WTC11 (cell line): ENCODE measurements around the gene ERGIC3. TPM values are rescaled to one million over a fixed set of nuclear protein-coding genes. Genes with fewer than 3 reads are reported as not detected.
A peak's percentile ranks its signal among the peaks of the same experiment; 100 is the strongest.

Experiments used
- ATAC-seq: fragments of 200-7000 bp; cut with Tn5 transposase; 2 replicates; pipeline ENCODE4 v1.10.0; 2021; ENCODE audit warnings: mild to moderate bottlenecking, moderate library complexity
- CTCF ChIA-PET: fragments of 300-600 bp; sonication (Branson Sonifier 250); formaldehyde crosslinking; loops from one replicate; lab custom pipeline; 2021; ENCODE audit warnings: antibody characterized with exemption; lab: Charles Lee
- POLR2A ChIA-PET: fragments of 350-600 bp; sonication (Branson Sonifier 250); formaldehyde crosslinking; loops from one replicate; lab custom pipeline; 2021; ENCODE audit warnings: antibody characterized with exemption; lab: Charles Lee
- DNase-seq: peaks from one replicate; pipeline ENCODE4 v3.0.0; 2021; ENCODE audit warnings: low spot score
- H3K27ac Mint-ChIP-seq: 2 replicates; pipeline ENCODE4 v1.8.0; 2021; ENCODE audit warnings: mixed read lengths
- H3K27me3 Mint-ChIP-seq: 2 replicates; pipeline ENCODE4 v1.8.0; 2021; ENCODE audit warnings: low read depth, mild to moderate bottlenecking, moderate library complexity, mixed read lengths
- H3K36me3 Mint-ChIP-seq: 2 replicates; pipeline ENCODE4 v1.8.0; 2021; ENCODE audit warnings: mixed read lengths
- H3K4me1 Mint-ChIP-seq: 2 replicates; pipeline ENCODE4 v1.8.0; 2022; ENCODE audit warnings: mixed read lengths
- H3K4me3 Mint-ChIP-seq: 2 replicates; pipeline ENCODE4 v1.8.0; 2021; ENCODE audit warnings: mild to moderate bottlenecking, moderate library complexity, mixed read lengths
- H3K9me3 Mint-ChIP-seq: 2 replicates; pipeline ENCODE4 v1.8.0; 2021; ENCODE audit warnings: mixed read lengths
- FOXJ3 ChIP-seq: sonication (generic); formaldehyde crosslinking; IDR thresholded peaks from 2 replicates; pipeline ENCODE4 v1.9.0; 2021; ENCODE audit warnings: missing genetic modification reagents, mild to moderate bottlenecking, borderline replicate concordance
- FOXK1 ChIP-seq: sonication (generic); formaldehyde crosslinking; IDR thresholded peaks from 2 replicates; pipeline ENCODE4 v1.8.0; 2022; ENCODE audit warnings: mild to moderate bottlenecking, moderate library complexity, missing genetic modification reagents
- SMAD3 ChIP-seq: sonication (generic); formaldehyde crosslinking; IDR thresholded peaks from 2 replicates; pipeline ENCODE4 v1.8.0; 2022; ENCODE audit warnings: missing genetic modification reagents, mild to moderate bottlenecking, borderline replicate concordance
- TP53 ChIP-seq: sonication (generic); formaldehyde crosslinking; IDR thresholded peaks from 2 replicates; pipeline ENCODE4 v1.8.1; 2023; ENCODE audit warnings: mild to moderate bottlenecking, missing genetic modification reagents
- ZNF219 ChIP-seq: sonication (generic); formaldehyde crosslinking; IDR thresholded peaks from 2 replicates; pipeline ENCODE4 v1.8.0; 2023; ENCODE audit warnings: missing genetic modification reagents, mild to moderate bottlenecking, borderline replicate concordance
- ZNF423 ChIP-seq: fragments of 250-450 bp; sonication (Bioruptor Pico); IDR thresholded peaks from 2 replicates; pipeline ENCODE4 v2.1.2; 2022; ENCODE audit warnings: mild to moderate bottlenecking, moderate library complexity
- total RNA-seq: library from RNA; stranded (reverse); gene quantifications from 3 replicates; pipeline ENCODE4 v1.2.3, GENCODE V29; 2021
- TF ChIP-seq, protein P1 (sequence below): fragments of 250-450 bp; sonication (Bioruptor Pico); IDR thresholded peaks from 2 replicates; pipeline ENCODE4 v1.9.0; 2021; ENCODE audit warnings: mild to moderate bottlenecking
- TF ChIP-seq, protein P2 (sequence below): fragments of 250-450 bp; sonication (Bioruptor Pico); IDR thresholded peaks from 2 replicates; pipeline ENCODE4 v1.9.0; 2021; ENCODE audit warnings: moderate library complexity, mild to moderate bottlenecking, inconsistent platforms, borderline replicate concordance
- TF ChIP-seq, protein P3 (sequence below): fragments of 250-450 bp; sonication (Bioruptor Pico); IDR thresholded peaks from 2 replicates; pipeline ENCODE4 v1.9.0; 2021; ENCODE audit warnings: mild to moderate bottlenecking
- TF ChIP-seq, protein P4 (sequence below): sonication (generic); formaldehyde crosslinking; IDR thresholded peaks from 2 replicates; pipeline ENCODE4 v1.8.0; 2023; ENCODE audit warnings: mild to moderate bottlenecking, missing genetic modification reagents
- TF ChIP-seq, protein P5 (sequence below): sonication (generic); formaldehyde crosslinking; conservative IDR thresholded peaks from 2 replicates; pipeline ENCODE4 v1.8.1; 2022; ENCODE audit warnings: mild to moderate bottlenecking, missing genetic modification reagents
- TF ChIP-seq, protein P6 (sequence below): sonication (generic); formaldehyde crosslinking; conservative IDR thresholded peaks from 2 replicates; pipeline ENCODE4 v1.8.1; 2023; ENCODE audit warnings: mild to moderate bottlenecking, low read depth, missing genetic modification reagents, moderate library complexity
- TF ChIP-seq, protein P7 (sequence below): fragments of 200-600 bp; IDR thresholded peaks from 2 replicates; pipeline ENCODE4 v1.8.0; 2022; ENCODE audit warnings: antibody characterized with exemption

The ERGIC3 gene
- total RNA-seq, 1 experiment from 2014 or later, result 168 TPM

DNA sequence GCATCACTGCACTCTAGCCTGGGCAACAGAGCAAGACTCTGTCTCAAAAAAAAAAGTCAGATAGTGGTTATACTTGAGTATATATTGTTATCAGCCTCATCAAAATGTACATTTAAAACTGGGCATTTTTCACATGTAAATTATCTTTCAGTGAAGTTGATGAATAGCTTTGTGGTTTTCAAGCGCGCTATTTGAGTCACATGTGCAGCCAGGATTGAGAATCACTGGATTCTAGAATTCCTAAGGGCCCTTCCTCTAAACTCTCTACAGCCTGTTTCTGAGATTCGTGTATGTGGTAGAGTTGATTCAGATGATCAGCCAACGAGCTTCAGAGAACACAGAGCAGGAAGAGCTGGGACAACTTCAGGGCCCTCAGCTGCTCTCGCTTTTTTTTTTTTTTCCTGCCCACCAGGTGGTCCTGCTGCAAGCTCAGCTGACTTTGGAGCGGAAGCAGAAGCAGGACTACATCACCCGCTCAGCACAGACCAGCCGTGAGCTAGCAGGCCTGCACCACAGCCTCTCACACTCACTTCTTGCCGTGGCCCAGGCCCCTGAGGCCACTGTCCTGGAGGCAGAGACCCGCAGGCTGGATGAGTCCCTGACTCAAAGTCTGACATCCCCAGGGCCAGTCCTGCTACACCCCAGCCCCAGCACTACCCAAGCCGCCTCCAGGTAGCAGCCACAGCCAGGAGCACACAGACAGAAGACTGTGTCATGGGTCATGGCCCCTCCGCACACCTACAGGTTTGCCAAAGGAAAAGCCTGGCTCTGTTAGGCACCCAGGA, 30.7 kb upstream of the ERGIC3 start (continued):
- TF ChIP-seq FOXK1 (CRISPR knock-in tag), result no peak
- no peak for TF ChIP-seq SMAD3 (CRISPR knock-in tag)
- TF ChIP-seq, protein P1, sequence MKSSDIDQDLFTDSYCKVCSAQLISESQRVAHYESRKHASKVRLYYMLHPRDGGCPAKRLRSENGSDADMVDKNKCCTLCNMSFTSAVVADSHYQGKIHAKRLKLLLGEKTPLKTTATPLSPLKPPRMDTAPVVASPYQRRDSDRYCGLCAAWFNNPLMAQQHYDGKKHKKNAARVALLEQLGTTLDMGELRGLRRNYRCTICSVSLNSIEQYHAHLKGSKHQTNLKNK (CRISPR knock-in tag), result no peak
- TF ChIP-seq, protein P2, sequence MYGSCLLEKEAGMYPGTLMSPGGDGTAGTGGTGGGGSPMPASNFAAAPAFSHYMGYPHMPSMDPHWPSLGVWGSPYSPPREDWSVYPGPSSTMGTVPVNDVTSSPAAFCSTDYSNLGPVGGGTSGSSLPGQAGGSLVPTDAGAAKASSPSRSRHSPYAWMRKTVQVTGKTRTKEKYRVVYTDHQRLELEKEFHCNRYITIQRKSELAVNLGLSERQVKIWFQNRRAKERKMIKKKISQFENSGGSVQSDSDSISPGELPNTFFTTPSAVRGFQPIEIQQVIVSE, result no peak
- TF ChIP-seq, all 79 proteins: peak for 0

DNA sequence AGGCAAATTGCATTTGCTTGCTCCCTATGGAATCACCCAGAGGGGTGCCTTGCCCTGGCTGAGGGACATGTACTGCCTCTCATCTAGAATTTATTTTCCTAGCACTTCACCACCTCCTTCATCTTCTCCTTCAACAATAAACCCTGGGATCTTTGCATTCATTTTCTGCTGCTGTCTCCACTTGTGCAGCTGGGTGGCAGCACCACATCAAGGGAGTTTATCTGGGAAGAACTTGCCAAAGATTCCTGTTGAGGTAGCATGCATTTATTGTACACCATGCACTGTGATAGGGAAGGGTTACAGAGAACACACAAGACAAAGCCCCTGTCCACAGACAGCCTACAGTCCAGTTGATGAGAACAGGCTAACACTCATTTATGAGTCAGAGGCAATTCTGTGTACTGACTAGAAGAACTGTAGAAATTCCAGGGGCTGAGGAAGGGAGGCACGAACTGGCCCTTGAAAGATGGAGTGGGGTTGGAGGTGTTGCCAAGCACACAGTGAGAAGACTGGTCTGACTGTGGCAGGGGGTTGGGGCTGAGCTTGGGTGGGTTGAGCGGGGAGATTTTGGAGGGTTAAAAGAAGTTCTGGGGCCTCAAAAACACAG, 30.0 kb upstream of the ERGIC3 start:
- peak; percentile 29 for DNase-seq

DNA sequence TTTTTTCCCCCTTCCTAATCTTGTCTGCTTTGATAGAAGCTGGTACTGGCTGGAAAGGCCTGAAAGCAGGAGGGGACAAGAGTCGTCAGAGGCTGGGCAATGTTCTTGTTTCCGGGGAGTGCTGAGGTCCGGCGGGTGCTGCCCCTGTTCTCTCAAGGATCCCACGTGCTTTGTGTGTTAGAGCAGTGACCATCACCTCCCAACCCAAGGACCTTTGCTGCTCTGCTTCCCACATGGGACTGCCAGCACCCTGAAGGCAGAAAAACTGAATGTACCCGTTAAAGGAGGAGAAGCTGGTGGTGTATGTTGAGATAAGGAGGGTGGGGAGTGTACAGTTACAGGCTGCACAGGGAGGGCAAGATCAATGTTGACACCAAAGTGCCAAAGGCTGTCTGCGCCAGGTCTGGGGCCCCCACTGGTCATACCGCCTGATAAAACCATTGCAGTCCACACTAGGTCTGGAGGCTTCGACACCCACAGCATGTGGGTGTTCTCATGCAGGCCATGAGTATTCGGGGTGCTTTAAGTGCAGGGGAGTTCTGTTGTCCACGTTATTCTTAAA, 27.4 kb upstream of the ERGIC3 start:
- DNase-seq, result no peak
- POLR2A ChIA-PET, result no interaction called here
- Mint-ChIP-seq H3K27me3 (no peaks in the 10 kb centered on the region), H3K27ac (no peak overlapping the region), H3K4me3 (no peak overlapping the region), H3K9me3 (no peaks in the 10 kb centered on the region), H3K36me3 (peaks cover 15% of the 10 kb centered on the region), H3K4me1 (no peaks in the 10 kb centered on the region)
- no peak for ATAC-seq
- CTCF ChIA-PET, result no interaction called here
- TF ChIP-seq, protein P3, sequence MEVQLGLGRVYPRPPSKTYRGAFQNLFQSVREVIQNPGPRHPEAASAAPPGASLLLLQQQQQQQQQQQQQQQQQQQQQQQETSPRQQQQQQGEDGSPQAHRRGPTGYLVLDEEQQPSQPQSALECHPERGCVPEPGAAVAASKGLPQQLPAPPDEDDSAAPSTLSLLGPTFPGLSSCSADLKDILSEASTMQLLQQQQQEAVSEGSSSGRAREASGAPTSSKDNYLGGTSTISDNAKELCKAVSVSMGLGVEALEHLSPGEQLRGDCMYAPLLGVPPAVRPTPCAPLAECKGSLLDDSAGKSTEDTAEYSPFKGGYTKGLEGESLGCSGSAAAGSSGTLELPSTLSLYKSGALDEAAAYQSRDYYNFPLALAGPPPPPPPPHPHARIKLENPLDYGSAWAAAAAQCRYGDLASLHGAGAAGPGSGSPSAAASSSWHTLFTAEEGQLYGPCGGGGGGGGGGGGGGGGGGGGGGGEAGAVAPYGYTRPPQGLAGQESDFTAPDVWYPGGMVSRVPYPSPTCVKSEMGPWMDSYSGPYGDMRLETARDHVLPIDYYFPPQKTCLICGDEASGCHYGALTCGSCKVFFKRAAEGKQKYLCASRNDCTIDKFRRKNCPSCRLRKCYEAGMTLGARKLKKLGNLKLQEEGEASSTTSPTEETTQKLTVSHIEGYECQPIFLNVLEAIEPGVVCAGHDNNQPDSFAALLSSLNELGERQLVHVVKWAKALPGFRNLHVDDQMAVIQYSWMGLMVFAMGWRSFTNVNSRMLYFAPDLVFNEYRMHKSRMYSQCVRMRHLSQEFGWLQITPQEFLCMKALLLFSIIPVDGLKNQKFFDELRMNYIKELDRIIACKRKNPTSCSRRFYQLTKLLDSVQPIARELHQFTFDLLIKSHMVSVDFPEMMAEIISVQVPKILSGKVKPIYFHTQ, result no peak
- TF ChIP-seq FOXJ3 (CRISPR knock-in tag) (no peak), ZNF423 (CRISPR knock-in tag) (no peak), ZNF219 (CRISPR knock-in tag) (no peak)
- TF ChIP-seq, protein P4, sequence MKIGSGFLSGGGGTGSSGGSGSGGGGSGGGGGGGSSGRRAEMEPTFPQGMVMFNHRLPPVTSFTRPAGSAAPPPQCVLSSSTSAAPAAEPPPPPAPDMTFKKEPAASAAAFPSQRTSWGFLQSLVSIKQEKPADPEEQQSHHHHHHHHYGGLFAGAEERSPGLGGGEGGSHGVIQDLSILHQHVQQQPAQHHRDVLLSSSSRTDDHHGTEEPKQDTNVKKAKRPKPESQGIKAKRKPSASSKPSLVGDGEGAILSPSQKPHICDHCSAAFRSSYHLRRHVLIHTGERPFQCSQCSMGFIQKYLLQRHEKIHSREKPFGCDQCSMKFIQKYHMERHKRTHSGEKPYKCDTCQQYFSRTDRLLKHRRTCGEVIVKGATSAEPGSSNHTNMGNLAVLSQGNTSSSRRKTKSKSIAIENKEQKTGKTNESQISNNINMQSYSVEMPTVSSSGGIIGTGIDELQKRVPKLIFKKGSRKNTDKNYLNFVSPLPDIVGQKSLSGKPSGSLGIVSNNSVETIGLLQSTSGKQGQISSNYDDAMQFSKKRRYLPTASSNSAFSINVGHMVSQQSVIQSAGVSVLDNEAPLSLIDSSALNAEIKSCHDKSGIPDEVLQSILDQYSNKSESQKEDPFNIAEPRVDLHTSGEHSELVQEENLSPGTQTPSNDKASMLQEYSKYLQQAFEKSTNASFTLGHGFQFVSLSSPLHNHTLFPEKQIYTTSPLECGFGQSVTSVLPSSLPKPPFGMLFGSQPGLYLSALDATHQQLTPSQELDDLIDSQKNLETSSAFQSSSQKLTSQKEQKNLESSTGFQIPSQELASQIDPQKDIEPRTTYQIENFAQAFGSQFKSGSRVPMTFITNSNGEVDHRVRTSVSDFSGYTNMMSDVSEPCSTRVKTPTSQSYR, result no peak
- TF ChIP-seq, protein P5, sequence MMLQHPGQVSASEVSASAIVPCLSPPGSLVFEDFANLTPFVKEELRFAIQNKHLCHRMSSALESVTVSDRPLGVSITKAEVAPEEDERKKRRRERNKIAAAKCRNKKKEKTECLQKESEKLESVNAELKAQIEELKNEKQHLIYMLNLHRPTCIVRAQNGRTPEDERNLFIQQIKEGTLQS, result no peak
- TF ChIP-seq, protein P6, sequence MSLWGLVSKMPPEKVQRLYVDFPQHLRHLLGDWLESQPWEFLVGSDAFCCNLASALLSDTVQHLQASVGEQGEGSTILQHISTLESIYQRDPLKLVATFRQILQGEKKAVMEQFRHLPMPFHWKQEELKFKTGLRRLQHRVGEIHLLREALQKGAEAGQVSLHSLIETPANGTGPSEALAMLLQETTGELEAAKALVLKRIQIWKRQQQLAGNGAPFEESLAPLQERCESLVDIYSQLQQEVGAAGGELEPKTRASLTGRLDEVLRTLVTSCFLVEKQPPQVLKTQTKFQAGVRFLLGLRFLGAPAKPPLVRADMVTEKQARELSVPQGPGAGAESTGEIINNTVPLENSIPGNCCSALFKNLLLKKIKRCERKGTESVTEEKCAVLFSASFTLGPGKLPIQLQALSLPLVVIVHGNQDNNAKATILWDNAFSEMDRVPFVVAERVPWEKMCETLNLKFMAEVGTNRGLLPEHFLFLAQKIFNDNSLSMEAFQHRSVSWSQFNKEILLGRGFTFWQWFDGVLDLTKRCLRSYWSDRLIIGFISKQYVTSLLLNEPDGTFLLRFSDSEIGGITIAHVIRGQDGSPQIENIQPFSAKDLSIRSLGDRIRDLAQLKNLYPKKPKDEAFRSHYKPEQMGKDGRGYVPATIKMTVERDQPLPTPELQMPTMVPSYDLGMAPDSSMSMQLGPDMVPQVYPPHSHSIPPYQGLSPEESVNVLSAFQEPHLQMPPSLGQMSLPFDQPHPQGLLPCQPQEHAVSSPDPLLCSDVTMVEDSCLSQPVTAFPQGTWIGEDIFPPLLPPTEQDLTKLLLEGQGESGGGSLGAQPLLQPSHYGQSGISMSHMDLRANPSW (CRISPR knock-in tag), result no peak

More for the DNA sequence above, 30.0 kb upstream of the ERGIC3 start:
- no peaks in the 10 kb centered on the region for H3K9me3 Mint-ChIP-seq
- no peak overlapping the region for H3K4me3 Mint-ChIP-seq
- no peaks in the 10 kb centered on the region for H3K27me3 Mint-ChIP-seq
- H3K36me3 Mint-ChIP-seq, result peaks cover 26% of the 10 kb centered on the region
- TF ChIP-seq TP53 (CRISPR knock-in tag), result no peak
- TF ChIP-seq, protein P7, sequence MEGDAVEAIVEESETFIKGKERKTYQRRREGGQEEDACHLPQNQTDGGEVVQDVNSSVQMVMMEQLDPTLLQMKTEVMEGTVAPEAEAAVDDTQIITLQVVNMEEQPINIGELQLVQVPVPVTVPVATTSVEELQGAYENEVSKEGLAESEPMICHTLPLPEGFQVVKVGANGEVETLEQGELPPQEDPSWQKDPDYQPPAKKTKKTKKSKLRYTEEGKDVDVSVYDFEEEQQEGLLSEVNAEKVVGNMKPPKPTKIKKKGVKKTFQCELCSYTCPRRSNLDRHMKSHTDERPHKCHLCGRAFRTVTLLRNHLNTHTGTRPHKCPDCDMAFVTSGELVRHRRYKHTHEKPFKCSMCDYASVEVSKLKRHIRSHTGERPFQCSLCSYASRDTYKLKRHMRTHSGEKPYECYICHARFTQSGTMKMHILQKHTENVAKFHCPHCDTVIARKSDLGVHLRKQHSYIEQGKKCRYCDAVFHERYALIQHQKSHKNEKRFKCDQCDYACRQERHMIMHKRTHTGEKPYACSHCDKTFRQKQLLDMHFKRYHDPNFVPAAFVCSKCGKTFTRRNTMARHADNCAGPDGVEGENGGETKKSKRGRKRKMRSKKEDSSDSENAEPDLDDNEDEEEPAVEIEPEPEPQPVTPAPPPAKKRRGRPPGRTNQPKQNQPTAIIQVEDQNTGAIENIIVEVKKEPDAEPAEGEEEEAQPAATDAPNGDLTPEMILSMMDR, result peak; percentile 26; the same call in 1 of the 2 replicates
- H3K27ac Mint-ChIP-seq, result peak overlapping the region; percentile 18; the same call in 1 of the 2 replicates
- CTCF ChIA-PET, result interaction anchor here (0.5 to 2.0 kb wide), 9 partner anchors 27 to 208 kb away, joined by 3 to 10 read pairs (median 4); partner anchors contain the start of gene ERGIC3
- no peaks in the 10 kb centered on the region for H3K4me1 Mint-ChIP-seq
- peak; percentile 26; the same call in 1 of the 2 replicates for ATAC-seq
- POLR2A ChIA-PET, result interaction anchor here (0.9 kb wide), 1 partner anchor 28 kb away, joined by 3 read pairs; no protein-coding TSS in a partner anchor
